Eye (tissue), 1 donor: ENCODE results near the gene ZFP57.

ENCODE experiments used
- DNase-seq: peaks from one replicate; pipeline ENCODE4 v3.0.0-alpha.2; 2015

Gene ZFP57

DNA sequence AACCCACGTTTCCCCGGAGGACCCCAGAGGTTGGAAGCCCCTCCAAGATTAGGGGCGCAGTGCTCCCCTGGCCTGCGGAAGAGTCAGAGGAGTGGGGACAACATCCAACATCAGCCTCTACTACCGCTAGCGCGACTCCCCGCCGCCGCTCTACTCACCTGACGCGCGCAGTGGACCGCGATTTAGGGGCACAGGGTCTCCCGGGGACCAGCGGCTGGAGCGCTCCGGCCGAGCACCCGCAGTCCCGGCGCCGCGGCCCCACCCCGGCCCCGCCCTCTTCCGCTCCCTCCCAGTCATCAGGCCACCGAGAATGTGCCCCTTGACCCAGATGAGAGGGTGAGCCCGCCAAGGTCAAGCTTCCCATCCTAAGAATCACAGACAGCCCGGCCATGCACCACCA lies at the start of gene ZFP57:
ZFP57 (minus strand) TSS at position 249 of the 400 bp plus-strand sequence. CDS start 4,149 bp downstream, outside the sequence.
- DNase-seq, result no peak

DNA sequence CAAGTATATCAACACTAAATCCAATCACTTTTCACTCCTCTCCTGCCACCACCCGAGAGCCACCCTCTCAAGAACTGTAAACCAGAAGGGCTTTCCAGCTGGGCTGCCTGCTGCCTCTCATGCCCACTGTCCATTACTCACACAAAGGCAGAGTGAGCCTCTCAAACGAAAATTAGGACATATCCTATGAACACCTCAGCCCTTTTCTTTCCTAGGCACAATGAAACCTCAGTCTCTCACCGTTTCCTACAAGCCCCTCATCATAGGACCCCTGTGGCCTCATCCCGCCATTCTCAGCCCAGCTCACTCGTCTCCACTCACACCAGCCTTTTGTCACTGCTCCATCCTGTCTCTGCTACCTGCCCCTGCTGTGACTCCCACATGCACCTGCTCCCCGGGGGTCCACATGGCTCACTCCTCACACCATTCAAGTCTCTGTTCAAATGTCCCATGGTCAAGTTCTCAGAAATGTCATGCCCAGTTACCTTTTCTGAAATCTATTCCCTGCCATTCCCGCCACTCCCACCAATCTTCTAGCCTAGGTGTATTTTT lies 49.7 kb upstream of the ZFP57 start:
- no peak for DNase-seq

DNA sequence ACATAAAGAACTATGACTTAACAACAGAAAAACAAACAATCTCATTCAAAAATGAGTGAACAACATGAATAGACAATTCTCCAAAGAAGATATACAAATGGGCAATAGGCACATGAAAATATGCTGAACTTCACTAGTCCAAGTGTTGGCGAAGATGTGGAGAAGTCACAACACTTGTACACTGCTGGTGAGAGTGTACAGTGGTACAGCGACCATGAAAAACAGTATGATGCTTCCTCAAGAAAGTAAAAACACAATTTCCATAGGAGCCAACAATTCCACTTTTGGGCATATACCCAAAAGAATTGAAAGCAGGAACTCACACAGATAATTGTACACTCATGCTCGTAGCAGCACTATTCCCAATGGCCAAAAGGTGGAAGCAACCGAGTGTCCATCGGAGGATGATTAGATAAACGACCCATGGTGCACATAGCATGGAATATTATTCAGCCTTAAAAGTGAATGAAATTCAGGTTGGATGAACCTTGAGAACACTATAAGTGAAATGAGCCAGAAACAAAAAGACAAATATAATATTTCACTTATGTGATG lies 48.9 kb upstream of the ZFP57 start:
- no peak for DNase-seq

DNA sequence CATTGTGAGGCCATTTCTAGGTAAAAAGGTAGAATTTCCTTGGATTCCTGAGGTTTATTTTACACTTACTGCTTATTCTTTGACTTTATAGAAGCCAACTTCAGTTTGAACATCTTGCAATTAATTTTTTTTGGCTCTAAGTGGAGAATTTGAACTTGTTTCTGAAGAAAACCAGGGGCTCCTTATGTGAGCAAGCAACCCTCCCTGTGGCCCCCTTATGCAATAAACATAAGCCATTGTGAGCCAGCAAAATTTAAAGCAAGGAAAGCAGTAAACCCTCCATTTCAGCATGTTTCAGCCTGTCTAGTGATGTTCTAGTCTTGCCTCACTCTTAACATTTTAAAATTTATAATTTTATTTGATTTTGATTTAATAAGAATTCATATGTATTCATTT lies 47.9 kb upstream of the ZFP57 start:
- no peak for DNase-seq

DNA sequence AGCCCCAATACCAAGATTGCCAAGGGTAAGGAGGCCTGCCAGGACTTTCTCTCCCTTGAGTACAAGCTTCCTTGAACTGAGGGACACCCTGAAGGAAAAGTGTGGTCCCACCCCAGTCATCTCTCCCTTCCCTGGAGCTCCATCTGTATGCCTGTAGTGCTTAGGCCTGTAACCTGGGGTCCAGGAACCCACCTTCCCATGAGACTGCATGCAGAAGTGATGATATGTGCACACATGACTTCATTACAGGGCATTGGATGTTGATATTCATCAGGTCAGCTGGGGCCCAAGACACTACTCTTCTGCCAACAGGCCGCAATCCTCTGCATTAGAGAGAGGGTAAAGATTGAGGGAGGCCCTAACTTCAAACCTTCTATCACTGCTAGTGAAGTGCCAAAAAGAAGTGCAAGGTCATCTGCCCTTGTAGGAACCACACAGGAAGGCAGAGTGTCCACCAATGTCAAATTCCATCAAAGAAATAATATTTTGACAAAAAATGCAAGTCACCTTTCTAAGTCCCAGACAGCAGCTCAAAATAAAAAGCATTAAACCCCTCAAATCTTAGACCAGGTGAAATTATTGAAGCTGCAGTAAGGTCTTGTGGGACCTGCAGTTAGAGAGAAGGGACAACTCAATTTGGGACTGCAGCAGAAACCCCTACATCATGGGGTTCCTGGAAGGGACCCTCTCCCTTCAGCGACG lies 47.4 kb upstream of the ZFP57 start:
- DNase-seq, result no peak

DNA sequence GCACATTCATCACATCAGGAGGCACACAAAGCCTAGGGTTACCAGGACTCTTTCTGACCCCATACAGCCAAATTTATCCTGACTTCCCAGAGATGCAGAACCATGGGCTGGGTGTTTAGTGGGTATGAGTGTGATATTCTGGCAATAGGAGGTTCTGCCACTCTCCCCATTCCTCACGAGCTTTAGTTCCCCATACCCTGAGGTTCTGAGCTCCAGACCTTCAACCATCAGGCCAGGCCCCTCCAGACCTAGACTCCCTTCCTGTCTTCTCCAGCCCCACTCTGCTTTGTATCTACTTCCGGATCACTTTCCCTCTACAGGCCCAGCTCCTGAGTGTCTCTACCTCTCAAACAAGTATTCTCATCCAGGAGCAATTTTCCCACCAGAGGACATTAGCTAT lies 46.7 kb upstream of the ZFP57 start:
- DNase-seq, result no peak

DNA sequence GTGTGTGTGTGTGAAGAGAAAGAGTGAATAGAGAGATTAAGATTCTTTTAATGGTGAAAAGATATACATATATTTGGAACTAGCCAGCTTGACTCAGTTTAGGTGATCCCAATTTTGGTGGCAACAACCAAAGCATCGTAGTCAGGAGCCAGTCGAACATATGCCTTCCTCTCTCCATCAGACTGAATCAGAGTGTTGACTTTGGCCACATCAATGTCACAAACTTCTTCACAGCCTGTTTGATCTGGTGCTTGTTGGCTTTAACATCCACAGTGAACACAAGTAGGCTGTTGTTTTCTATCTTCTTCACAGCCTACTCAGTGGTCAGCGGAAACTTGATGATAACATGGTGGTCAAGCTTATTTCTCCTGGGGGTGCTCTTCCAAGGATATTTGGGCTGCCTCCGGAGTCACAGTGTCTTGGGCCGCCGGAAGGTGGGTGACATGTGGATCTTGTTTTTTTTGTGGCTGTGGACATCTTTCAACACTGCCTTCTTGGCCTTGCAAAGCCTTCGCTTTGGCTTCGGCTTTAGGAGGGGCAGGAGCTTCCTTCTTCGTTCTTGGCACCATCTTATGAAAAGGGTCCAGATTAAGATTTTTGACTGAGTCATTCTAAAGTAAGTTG lies 45.7 kb upstream of the ZFP57 start:
- no peak for DNase-seq

DNA sequence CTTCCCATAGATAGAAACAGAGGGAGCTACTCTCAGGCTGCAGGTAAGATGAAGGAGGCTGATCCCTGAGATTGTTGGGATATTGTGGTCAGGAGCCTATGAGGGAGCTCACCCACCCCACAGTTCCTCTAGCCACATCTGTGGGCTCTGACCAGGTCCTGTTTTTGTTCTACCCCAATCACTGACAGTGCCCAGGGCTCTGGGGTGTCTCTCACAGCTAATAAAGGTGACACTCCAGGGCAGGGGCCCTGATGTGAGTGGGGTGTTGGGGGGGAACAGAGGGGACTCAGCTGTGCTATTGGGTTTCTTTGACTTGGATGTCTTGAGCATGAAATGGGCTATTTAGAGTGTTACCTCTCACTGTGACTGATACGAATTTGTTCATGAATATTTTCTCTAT lies 45.0 kb upstream of the ZFP57 start:
- DNase-seq, result no peak

DNA sequence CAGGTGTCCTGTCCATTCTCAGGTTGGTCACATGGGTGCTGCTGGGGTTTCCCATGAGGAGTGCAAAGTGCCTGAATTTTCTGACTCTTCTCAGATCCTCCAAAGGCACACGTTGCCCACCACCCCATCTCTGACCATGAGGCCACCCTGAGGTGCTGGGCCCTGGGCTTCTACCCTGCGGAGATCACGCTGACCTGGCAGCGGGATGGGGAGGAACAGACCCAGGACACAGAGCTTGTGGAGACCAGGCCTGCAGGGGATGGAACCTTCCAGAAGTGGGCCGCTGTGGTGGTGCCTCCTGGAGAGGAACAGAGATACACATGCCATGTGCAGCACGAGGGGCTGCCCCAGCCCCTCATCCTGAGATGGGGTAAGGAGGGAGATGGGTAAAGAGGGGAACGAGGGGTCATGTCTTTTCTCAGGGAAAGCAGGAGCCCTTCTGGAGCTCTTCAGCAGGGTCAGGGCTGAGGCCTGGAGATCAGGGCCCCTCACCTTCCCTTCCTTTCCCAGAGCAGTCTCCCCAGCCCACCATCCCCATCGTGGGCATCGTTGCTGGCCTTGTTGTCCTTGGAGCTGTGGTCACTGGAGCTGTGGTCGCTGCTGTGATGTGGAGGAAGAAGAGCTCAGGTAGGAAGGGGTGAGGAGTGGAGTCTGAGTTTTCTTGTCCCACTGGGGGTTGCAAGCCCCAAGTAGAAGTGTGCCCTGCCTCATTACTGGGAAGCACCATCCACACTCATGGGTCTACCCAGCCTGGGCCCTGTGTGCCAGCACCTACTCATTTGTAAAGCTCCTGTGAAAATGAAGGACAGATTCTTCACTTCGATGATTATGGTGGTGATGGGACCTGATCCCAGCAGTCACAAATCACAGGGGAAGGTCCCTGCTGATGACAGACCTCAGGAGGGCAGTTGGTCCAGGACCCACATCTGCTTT lies 44.3 kb upstream of the ZFP57 start:
- DNase-seq, result no peak

DNA sequence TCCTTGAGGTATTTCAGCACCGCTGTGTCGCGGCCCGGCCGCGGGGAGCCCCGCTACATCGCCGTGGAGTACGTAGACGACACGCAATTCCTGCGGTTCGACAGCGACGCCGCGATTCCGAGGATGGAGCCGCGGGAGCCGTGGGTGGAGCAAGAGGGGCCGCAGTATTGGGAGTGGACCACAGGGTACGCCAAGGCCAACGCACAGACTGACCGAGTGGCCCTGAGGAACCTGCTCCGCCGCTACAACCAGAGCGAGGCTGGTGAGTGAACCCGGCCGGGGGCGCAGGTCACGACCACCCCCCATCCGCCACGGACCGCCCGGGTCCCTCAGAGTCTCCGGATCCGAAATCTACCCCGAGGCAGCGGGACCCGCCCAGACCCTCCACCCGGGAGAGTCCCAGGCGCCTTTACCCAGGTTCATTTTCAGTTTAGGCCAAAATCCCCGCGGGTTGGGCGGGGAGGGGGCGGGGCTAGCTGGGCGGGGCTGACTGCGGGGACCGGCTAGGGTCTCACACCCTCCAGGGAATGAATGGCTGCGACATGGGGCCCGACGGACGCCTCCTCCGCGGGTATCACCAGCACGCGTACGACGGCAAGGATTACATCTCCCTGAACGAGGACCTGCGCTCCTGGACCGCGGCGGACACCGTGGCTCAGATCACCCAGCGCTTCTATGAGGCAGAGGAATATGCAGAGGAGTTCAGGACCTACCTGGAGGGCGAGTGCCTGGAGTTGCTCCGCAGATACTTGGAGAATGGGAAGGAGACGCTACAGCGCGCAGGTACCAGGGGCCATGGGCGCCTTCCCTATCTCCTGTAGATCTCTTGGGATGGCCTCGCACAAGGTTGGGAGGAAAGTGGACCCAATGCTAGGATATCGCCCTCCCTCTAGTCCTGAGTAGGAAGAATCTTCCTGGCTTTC lies 43.0 kb upstream of the ZFP57 start:
- DNase-seq, result peak; percentile 32

DNA sequence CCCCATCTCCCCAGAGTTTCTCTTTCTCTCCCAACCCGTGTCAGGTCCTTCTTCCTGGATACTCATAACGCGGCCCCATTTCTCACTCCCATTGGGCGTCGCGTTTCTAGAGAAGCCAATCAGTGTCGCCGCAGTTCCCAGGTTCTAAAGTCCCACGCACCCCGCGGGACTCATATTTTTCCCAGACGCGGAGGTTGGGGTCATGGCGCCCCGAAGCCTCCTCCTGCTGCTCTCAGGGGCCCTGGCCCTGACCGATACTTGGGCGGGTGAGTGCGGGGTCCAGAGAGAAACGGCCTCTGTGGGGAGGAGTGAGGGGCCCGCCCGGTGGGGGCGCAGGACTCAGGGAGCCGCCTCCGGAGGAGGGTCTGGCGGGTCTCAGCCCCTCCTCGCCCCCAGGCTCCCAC lies 42.3 kb upstream of the ZFP57 start, which contains the start of gene HLA-F:
HLA-F (plus strand) TSS at position 173 of the 404 bp plus-strand sequence; CDS start at position 203, 30 bp downstream.
- DNase-seq, result peak; percentile 91

DNA sequence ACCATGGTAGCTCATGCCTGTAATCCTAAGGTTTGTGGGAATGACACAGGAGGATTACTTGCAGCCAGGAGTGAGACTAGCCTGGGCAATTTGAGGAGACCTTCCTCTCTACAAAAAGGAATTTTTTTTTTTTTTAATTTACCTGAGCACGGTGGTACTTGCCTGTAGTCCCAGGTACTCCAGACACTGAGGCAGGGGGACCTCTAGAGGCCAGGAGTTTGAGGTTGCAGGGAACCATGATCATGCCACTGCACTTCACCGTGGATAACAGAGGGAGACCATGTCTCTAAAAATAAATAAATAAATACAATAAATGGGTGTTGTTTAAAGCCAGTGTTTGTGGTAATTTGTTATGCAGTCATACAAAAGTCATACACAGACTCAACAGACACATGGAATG lies 39.9 kb upstream of the ZFP57 start:
- no peak for DNase-seq

DNA sequence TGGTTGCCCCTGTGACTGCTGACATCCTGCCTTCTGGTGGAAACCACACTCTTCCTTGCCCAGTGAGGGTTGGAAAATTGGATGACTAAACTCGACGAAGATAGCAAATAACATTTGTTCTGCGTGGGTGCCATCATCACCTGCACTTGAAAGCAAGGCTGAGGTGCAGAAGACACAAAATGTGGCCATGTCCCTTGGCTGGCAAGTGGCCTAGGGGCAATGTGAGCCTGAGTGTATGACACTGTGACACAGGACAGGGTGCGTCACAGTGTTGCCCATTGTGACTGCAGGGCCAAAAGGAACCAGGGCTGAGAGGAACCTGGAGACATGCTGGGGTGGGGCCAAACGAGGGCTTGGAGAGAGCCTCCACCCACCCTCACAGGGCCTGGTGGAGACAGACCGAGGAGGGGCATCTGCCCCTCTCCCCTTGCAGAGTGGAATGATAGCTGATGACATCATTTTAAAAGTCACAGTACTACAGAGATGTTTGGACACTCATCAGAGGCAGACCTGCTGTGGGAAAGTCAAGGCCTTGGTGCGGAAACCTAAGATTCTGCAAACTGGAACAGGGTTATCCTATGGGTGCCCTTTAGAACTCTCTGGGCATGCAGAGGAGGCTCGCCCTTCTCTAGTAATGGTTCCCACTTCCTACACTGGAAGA lies 29.5 kb upstream of the ZFP57 start:
- no peak for DNase-seq

DNA sequence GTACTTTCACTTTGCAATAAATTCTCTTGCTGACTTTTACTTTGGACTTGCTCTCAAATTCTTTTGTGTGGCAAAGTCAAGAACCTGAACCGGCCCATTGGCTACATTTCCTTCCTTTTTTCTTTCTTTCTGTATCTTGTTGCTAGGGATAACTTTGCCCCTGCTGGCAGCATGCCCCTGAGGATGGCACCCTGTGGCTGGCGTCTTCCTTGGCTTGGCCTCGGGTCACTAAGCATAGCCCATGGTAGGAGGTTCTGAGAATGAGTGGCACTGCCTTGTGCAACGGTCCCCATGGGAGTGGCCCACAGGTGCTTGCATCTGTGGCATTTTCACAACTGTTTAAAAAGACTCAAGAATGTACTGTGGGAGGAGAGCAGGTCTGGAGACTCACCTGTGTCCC lies 28.2 kb upstream of the ZFP57 start:
- DNase-seq, result no peak

DNA sequence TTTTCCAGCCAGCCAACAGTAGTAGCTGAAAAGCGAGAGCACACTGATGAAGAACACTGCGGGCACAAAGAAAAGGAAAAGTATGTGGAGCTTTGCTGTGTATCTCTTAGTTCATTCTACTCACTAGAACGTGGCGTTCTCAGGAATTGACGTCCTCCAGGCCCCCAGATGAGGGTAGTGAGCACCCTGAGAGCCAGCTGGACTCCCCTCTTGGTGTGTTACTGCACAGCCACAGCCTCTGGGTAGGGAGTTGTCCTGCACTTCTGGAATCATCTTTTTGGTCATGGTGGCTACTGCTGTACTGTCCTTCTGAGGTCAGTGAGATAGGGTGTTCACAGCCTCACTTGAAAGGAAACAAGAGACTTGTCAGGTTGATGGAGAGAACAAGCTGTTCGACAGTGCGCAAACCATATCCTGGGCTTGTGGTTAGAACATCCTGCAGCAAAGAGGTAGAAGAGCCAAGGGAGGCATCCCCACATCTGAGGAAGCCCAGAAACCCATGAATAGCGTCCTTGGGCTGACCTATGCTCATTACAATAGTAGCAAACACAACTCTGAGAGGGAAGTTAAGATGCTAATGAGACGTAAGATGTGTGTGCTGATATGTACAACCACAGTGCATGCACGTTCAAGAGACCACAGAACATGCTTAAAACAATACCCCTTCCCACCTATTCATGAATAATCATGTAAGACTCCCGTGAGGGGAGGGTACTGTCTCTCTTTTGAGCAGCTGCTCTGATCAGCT lies 27.7 kb upstream of the ZFP57 start:
- DNase-seq, result no peak

DNA sequence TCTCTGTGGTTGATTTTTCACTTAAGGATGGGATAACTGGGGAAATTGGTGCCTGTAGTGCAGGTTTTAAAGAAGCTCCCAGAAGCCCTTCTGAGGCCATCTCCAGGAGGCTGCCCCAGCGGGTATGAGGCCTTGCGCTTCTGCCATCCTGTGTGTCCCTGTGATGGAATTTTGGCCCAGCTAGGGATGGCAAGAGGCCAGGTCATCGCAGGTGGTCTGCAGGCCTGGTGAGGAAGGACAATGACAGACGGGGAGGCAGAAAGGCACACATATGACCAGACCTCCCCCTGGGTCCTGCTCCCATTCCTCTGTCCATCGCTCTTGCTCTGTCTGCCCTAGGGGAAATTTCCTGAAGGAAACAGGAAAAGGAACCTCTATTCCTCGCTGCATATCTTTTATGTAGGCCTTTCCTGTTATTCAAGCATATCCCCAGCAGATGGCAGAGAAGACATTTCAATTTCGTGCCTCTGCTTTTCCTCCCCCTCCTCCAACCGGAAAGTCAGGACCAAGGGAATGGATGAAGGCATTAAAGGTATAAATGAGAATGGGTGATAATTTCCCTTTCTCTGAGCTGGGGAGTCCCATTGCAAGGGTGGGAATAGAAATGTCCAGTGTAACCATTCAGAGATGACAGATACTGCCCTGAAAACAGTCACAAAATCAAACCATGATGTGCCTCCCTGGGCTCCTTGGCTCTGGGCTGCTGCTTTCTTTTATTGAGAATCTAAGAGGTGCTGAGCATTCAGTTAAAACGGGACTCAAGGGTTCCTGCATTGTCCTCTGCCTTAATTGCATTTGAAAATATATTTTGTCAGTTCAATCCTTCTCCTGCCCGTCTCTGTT lies 24.7 kb upstream of the ZFP57 start:
- peak; percentile 80 for DNase-seq

DNA sequence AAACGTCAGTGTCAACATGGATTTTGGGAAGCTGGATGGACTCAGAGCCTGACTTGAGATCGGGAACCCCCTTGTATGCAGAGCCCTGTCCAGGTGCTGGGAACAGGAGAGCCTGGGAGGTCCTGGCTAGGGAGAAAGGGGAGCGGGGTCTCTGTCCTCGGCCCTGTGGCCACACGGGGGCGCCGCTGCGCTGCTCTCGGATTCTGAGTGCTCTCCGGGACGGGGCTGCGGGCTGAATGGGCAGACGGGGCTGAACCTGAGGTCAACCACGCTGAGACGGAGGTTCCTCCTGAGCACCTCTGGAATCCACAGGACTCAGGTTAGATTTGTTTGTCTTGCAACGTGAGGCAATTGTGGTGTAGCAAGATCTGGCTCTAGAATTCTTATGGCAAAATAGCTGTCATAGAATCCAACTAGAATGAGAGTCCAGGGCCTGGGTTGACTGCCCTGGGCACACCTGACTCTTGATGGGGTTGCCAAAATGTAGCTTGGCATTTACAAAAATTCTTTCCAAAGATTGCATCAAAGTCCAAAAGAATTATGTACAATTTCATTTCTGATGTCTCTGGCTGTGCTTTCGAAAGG lies 21.7 kb upstream of the ZFP57 start:
- DNase-seq, result peak; percentile 30

DNA sequence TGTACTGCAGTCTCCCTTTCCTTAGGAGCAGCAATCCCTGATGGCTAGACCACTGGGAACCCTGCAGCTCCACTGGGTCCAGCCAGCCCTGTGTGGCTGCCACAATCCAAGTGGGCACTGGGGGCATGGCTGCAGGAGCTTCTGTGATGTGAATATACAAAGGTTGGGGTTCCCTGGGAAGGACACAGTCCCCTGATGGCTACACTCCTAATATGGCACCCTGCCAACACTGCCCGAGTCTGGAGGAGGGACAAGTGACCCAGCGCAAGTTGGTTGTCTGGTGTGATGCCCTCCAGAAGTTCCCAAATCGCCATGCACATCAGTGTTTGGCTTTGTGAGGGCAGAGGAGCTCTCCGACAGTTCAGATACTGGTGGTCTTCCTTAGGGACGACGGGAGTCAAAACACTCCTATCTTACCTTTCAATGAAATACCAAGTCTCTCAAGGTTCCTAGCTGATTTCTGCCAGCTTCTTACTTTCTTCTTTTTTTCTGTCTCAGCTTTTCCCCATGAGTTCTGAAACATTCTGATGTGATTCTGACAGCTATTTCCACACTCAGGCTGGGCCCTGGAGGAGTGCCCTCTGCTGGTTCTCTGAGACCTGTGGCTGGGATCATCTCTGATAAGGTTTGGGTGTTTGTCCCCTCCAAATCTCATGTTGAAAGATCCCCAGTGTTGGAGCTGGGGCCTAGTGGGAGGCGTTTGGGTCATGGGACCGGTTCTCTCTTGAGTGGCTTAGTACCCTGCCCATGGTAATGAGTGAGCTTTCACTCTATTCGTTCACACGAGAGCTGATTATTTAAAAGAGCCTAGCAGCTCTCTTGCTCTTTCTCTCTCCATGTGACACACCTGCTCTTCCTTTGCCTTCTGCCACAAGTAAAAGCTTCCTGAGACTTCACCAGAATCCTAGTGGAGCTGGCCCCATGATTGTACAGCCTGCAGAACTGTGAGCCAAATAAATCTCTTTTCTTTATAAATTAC lies 15.5 kb upstream of the ZFP57 start:
- DNase-seq, result no peak
